GM19043 (cell line): ENCODE results near the gene COL21A1.

ENCODE experiments used
- ATAC-seq: cut with Tn5 transposase; IDR thresholded peaks from one replicate; pipeline ENCODE4 v1.9.1; 2021; ENCODE audit warnings: low read depth; ENCODE audit not compliant: unreplicated experiment

The COL21A1 gene

DNA sequence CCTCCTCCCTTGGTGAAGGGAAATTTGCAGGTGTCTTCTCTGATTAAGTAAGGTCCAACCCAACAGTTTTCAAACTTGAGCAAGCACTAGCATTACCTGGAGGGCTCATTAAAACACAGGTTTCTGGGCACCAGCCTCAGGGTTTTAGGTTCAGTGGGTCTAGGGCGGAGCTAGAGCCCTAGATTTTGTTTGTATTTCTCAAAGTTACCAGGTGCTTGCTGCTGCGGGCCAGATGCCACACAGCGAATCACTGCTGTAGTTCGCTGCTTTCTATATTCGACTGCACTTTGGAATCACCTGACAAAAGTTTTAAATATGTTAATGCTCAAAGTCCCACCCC lies 869 bp downstream of the COL21A1 start:
- ATAC-seq, result no peak

- no peak for ATAC-seq
Measured at GRCh38 chr6:56245903-56246351, 1.5 kb downstream of the COL21A1 start.

DNA sequence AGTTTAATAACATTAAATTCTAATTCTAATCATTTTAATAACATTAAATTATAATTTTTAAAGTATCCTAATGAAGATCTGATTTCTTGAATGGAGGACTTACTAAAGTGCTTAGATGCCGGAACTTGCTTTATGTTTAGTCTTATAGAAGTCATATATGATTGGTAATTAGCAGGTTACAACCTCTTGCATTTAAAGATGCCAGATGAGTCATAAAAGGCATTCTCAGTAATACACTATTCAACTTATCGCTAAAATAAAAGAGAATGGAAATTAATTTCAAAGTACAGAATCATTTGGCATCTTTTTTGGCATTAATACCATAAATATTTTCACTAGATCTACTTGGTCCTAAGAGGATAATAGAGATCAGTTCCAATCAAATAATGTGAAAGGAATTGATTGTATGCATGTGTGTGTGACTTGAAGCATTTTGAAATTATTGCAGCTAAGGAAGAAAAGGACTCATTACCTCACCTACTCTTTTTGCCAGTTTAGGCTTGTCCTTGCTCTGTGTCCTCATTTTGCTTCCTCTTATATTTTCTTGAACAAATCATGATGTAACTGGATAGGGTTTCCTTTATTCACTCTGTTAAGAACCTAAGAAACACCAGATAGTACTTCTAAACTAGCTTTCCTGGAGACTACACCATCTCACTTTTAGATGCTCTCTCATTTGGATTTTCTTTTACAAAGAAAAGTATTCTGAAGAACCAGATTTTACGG lies 2.7 kb downstream of the COL21A1 start:
- ATAC-seq, result no peak

GRCh38 chr6:56244089-56244488 lies 3.3 kb downstream of the COL21A1 start:
- no peak for ATAC-seq

- no peak for ATAC-seq
Measured at GRCh38 chr6:56243518-56244070, 3.8 kb downstream of the COL21A1 start.

DNA sequence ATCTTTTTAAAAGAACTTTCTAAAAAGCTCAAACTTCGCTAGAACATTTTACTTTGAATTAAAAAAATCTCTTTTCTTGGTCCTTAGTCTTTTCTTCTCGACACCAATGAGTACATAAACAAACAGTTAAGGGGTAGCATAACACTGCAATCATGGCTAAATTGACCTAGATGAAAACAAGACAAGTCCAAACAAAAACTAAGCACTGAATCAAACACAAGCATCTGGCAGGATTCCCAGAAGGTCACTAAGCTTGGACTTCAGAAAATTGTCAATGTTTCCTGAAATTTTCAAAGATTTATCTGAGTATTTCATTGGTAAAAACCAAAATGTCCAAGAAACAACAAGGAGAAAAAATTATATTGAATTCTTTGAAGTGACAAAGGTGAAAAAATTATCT lies 5.0 kb downstream of the COL21A1 start:
- ATAC-seq, result no peak

DNA sequence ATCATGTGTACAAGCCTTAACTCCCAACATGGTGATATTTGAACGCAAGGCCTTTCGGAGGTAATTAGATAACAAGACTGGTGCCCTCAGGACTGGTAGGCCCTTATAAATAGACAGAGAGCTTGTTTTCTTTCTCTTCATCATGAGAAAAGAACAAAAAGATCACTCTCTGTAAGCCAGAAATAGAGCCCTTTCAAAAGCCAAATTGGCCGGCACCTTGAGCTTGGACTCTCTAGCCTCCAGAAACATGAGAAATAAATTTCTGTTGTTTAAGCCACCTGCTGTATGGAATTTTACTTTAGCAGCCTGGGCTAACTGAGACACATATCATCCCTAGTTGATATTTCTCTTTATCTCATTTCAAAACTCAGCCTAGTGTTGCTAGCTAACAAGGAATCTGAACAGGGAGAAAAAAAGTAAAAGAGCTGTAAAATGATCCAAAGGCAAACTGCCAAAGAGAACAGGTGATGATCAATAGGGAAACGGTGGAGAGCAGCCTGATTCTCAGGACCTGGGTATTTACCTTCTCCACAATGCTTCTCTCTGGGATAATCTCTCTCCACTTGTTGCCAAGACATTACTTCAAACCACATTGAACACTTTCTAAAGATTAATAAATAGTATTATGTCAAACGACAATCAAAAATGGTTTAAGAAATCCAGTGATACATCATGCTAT lies 6.1 kb downstream of the COL21A1 start:
- ATAC-seq, result no peak

DNA sequence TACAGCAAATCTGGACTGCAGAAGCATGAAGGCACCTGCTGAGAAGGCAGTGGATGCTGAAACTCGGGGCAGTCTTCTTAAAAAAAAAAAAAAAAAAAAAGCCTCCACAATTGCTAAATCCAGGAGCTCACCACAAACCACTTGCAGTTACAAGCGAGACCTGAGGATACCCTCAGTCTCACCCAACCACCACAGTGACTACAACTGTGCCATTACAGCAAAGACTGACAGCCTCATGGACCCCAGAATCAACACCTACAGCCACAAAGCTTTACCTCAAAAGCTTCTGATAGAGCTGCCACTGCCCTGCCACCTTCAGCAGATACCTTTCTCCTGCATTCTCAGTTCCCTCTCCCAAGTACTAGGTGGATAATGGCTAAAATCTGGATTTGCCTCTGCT lies 9.0 kb downstream of the COL21A1 start:
- ATAC-seq, result no peak

- ATAC-seq, result no peak
Measured at GRCh38 chr6:56235245-56235644, 12.1 kb downstream of the COL21A1 start.

- ATAC-seq, result no peak
Measured at GRCh38 chr6:56232436-56232835, 14.9 kb downstream of the COL21A1 start.

GRCh38 chr6:56231827-56232226 lies 15.6 kb downstream of the COL21A1 start:
- ATAC-seq, result no peak

GRCh38 chr6:56230976-56231566 lies 16.3 kb downstream of the COL21A1 start:
- no peak for ATAC-seq

- ATAC-seq, result no peak
Measured at GRCh38 chr6:56227071-56227879, 20.1 kb downstream of the COL21A1 start.

DNA sequence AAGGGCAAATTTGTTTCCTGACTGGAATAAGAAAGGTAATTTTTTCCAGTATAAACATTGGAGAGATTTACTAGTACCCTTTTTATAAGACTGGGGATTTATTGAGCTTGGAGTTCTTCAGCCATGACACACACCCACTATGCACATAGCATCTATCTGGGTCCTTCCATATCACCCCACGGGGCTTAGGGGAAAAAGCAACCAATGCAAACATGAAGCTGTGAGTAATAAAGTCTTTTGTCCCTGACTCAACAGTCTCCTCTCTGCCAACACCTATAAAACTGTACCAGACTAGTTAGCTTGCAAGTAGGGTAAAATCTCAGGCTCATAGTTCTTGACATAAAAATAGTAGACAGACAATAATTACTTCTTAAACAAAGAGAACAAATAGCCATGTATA lies 23.4 kb downstream of the COL21A1 start:
- no peak for ATAC-seq

DNA sequence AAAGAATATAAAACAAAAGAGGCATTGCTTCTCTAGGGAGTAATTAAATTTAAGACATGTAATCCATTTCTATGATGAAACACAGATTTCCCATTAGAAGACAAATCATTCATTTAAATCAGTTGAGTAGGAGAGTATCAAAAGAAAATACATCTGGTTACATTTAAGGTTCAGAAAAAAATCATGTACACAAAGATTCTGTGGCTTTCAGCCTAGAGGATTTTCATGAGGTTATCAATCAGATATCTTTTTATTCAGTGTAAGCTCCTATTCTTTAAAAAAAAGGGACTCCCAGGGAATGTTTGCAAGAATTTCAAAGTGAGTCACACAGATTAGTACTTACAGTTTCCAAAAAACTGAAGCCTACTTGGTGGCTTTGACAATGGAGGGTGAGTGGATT lies 24.9 kb downstream of the COL21A1 start:
- ATAC-seq, result no peak

DNA sequence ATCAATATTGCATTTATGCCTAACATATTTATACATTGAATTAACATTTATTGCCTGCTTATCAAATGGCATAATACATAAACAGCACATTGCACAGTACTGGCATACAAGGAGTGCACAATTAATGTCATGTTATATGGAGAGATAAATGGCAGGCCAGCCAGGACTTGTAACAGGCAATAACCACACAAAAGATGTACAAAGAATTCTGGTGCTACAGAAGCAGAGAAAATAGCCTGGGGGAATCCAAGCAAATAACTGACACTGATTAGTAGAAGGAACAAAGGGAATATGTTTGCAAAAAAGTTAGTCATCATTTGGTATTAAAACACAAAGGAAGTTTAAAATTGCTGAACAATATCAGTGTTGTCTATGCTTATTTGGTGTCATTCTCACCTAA lies 27.3 kb downstream of the COL21A1 start:
- no peak for ATAC-seq

GRCh38 chr6:56214703-56215101 lies 32.7 kb downstream of the COL21A1 start:
- no peak for ATAC-seq

GRCh38 chr6:56214041-56214702 lies 33.2 kb downstream of the COL21A1 start:
- no peak for ATAC-seq

- no peak for ATAC-seq
Measured at GRCh38 chr6:56211724-56212123, 35.7 kb downstream of the COL21A1 start.

DNA sequence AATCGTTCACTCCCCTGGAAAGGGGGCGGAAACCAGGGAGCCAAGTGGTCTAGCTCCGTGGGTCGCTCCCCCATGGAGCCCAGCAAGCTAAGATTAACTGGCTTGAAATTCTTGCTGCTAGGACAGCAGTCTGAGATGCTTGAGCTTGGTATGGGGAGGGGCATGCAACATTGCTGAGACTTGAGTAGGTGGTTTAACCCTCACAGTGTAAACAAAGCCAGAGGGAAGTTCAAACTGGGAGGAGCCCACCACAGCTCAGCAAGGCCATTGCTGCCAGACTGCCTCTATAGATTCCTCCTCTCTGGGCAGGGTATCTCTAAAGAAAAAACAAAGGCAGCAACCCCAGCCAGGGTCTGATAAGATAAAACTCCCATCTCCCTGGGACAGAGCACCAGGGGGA lies 43.2 kb downstream of the COL21A1 start:
- no peak for ATAC-seq
